GM21390 (cell line): ENCODE results near the gene RTL10.

Experiments
- ATAC-seq: cut with Tn5 transposase; IDR thresholded peaks from one replicate; pipeline ENCODE4 v1.9.1; 2021; ENCODE audit not compliant: unreplicated experiment

The RTL10 gene

DNA sequence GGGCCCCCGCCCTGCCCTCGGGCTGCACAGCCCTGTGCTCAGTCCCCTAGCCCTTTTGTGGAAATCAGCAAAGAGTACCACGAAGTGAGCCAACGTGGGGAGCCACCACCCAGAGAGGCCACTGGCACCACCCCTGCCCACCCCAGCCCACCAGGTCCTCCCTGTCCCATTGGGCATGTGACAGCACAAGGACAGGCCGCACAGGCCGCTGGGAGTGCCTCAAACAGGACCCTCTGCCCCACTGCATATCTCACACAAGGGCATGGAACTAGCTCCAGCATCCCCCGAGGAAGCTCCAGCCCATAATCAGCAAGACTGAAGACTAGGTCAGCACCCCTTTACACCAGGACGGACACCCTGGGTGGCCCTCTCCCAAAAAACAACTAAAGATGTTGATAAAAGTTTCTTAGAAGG is 29.7 kb downstream of the RTL10 start:
- no peak for ATAC-seq

DNA sequence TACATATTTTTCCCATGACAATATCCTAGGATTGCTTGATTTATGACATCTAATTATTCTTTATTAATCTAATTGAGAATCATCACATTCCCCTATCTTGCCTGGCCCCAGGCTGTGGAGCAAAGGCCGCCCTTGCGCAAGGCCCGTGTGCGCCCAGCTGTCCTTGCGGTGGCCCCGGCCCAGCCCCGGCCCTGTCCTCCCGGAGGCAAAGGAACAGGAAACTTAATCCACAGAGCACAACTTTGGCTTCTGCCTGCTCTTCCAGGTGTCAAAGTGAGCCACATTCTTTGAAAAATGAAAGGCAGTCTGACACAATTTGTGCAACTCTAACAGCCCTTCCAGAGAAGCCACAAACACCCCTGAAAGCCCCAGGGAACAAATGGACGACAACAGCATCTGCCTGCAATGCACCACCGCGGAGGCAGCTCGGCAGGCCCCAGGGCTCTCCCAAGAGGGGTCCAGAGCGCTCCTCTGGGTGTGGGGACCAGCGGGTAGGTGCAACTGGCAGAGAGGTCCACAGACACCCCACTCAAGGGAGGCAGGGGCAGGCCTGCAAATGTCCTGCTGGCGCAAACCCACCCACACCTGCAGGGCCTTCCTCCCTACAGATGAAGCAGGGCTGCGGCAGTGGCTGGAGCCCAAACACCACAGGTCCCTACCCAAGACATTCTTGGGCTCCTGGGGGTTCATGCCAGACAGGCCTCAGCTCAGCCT is 30.3 kb downstream of the RTL10 start:
- no peak for ATAC-seq

DNA sequence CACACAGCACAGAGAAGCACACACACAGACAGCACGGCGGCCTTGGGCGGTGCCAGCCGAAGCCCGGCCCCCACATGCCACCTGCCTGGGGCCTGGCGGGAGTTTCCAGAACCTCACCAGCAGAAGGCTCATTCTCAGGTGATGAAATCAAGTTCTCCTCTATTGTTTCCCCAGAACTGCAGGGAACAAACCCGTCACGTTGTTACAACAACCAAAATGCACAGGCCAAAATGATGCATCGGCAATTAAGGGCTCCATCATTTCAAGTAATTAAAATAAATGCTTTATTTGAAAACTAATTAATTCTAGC is 30.8 kb downstream of the RTL10 start:
- ATAC-seq: no peak

DNA sequence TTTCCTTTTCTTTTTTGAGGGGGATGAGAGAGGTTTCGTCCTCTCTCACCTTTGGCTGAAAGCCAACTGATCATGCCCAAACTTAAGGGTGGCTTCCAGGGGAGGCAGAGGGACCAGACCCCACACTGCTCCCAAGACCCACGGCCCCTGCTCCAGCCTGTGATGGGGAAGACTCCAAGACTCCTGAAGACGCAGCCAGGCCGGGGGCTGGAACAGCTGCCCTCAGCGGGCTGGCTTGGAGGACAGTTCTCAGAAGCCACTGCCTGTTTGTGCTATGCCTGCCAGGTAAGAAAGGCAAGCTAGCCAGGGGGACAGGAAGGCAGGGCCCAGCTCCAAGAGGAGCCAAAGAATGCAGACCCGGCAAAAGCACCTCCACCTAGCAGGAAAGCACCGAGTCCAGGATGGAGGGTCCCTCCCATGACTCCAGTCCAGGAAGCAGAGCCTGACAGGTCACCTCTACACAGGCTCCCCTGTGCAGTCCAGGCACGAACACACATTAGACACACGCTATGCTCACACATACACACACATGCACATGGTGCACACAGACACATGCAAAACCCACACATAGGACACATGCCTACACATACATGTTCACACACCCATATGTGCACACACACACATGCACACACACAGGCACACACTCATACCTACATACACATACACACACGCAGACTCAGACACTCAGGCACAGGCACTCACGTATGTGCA is 31.3 kb downstream of the RTL10 start:
- no peak for ATAC-seq

DNA sequence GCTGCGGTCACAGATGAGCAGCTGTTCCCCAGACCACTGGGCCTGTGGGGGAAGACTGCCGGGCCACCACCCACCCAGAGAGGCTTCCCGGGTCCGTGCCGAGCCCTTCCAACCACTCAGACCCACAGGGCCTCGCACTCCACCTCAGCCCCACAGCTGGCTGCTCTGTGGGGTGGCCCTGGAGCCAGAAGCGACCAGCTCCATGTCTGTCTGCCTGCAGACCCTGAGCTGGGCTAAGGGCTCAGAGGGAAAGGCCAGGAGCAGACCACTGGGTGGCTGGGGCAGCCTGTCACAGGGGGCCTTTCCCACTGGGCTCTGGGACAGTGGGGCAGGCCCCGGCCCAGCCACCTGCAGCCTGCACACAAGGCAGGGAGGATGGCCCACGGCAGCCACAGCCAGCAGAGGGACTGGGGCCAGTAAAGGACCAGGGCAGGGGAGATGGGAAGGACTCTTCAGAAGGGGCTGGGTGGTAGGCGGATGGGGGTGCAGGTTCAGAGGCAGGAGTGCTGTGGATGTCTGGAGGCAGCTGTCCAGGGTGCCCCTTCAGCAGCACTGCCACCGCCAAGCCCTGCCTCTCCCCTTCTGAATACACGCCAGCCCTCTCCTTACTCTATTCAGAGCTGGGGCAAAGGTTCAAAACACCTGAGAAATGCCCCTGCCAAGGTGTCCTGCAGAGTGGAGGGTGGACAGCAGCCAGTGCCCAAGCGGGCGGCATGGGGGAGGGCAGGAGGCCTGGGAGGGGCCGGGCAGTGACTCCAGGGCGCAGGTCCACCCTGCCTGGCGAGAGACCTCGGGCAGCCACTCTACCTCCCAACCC is 32.2 kb downstream of the RTL10 start:
- ATAC-seq: no peak

DNA sequence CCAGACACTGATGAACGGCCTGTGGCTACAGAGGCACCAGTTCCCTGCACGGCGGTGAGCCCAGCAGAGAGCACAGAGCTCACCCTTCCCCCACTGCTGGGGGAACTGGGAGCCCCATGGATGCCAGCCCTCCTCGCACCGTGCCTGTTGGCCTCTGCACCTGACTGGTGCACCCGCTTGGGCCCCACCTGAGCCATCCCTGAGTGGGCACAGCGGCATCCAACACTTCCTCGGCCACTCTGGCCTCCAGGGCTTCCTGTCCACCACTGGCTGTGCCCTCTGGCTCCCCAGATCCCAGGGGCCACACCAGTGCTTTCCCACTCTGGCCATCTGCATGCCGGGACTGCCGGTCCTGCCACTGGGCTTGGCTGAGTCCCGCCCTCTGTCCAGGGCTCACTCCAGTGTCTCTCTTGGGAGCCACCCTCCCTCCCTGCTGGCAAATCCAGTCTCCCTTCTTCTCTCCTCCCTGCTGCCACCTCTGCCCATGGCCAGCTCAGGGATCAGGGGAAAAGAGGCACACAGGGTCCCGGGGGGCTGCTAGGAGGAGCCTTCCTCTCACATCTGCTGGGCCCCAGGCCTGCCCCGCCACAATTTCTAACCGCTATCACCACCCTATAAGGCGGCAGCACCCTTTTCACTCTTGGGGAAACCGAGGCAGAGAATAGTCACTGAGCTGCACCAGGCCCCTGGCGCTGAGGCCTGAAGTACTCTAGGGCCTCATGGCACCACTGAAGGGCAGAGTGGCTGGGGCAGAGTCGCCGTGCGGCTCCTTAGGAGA is 33.0 kb downstream of the RTL10 start:
- no peak for ATAC-seq

DNA sequence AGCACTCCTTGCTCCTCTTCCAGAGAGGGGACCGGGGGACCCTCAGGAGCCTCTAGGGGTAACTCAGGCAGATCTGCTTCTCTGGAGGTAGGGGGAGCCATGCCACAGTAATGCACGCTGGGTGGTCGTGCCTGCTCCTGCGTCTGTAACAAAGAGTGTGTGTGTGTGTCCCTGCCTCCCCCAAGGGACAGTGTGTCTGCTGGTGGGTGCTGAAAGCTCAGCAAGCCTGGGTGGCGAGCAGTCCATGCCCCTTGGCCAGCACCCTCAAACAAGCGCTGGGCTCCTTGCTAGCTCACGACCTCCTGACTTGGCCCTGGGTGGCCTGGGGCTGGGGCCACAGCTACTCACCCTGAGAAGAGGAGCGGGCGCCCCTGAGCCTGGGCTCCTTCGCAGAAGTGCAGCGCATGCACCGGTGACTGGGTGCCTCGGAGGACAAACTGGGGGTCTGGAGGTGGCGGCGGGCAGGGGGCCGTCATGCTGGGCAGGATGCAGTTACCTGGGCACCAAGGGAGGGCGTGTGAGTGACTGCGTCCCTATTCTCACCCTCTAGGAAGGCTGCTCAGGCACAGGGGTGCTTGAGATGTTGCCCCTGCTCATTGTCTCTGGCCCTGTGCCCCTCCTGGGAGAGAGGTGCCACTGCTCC is 33.7 kb downstream of the RTL10 start:
- no peak for ATAC-seq

DNA sequence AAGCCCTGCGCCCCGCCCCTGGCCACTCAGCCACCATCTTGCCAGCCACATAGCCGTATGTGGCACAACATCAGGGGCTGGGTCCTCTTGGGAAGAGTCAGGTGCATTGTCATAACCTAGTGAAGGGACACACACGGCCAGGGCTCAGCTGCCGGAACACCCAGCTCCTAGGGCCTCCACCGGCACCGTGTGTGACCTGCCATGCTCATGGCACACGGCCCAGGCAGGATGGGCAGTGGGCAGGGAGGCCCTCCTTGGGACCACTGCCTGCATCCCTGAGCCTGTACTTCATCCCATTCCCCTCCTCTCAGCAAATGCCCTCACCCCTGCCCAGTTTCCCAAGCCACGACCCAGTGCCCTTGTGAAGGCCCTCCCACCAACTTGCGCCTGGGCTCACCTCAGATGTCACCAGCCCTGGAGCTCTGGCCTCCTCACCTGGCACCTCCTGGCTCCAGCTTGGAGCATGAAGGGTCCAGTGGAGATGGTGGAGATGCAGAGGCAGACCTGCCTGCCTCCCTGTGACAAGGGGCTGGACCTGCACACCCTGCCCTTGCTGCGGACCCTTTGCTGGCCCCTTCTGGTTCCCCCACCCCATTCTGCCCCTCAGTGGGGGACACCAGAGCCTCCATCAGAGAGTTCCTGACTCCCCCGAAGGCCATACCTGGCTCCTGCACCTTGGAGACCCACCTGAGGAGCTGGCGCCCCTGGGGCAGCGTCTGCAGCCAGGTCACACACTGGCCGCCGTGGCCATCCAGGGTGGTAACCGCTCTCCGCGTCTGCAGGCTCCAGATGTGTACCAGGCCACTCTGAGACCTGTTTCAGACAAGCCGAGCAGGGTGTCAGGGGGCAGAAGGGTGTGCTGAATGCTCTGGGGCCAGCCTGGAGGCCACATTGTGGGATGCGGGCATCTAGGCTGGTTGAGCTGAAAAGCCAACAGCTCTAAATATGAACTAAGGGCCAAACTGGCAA is 34.5 kb downstream of the RTL10 start:
- ATAC-seq: no peak

DNA sequence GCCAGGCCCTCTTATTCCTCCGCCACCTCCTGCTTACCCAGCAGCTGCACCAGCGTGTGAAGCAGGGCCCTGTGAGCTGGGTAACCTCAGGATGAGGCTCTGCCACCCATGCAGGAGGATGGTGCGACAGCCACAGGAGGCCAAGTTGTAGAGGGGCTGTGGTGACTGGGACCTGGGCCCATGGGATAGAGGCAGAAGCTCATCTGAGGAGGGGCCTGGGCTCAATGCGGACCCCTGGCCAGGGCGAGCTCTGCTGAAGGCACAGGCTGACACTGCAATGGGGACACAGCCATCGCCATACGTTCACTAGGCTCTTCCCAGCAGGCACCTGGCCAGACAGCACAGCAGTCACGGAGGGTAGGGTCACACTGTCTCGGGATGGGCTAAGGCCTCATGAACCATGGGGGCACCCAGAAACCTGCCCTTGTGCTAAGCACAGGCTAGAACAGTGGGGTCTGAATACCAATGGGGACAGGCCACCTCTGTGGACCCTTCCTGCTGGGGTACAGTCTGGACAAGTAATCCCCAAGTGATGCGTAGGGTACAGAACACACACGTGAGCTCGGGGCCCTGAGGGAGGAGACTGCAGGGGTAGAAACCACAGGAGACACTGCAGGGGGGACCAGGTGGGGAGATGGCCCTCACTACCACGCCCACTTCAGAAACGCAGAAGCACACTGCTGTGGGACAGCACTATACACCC is 35.3 kb downstream of the RTL10 start:
- no peak for ATAC-seq

DNA sequence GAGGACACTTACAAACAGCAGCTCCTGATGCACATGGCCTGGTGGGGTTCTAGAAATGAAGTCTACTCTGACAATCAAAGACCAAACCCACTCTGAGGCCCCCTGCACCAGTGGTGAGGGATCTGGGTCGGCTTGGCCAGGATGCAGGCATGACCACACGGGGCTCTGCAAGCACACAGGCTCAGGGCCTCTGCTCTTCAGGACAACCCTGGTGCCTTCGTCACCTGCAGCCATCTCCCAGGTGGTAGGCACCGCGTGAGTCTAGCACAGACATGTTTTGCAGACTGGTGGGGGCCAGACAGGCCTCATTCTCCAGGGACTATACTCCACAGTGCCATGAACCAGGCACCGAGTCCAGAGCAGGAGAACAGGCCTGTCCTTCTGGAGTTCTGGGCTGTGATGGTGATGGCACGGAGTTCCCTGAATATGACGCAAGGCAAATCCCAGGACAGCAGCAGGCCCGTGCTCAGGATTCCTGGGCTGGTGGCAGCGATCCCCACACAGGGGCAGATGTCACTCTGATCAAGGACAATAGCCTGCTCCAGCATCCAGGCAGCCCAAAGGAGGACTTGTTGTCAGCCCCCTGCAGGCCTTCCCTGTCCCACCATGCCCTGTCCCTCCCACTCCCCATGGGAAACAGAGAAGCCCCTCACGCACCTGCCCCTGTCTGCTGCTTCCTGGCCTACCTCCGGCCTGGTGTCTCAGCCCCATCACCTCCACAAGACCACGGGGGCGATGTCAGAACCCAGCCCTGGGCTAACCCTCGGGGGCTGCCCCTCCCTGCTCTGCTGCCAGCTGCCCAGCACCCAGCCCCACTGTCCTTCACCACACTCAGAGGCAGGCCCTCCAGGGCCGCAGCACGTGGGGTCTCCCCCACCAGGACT is 36.1 kb downstream of the RTL10 start:
- no peak for ATAC-seq

DNA sequence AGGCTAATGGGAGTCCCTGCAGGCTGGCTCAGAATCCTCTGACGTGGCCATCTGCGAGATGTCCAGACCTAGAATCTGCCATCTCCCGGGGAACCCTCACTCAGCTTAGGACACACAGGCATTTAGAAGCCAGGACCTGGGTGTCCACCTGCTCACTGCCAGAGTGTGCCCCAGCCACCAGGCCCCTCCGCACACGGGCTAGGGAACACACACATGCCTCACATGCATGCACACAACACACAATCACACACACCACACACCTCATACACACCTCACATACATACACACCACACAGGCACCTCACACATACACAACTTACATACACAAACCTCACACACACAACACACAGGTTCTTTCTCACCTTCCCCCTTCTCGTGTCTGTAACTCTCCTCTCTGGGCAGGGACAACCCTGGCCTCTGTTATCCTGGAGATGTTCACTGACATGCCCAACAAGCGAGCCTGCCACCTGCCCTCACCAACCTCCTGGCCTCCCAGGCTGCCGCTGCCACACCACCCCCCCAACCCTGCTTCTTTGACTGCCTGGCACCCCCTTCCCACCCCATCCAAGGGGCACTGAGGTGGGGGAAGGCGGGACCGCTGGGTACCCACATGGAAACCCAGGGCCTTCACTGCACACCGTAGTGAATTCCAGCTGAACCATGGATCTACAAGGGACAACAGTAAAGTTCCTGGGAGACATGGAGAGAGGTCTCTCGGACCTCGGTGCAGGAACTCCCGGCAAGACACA is 38.1 kb downstream of the RTL10 start:
- no peak for ATAC-seq

DNA sequence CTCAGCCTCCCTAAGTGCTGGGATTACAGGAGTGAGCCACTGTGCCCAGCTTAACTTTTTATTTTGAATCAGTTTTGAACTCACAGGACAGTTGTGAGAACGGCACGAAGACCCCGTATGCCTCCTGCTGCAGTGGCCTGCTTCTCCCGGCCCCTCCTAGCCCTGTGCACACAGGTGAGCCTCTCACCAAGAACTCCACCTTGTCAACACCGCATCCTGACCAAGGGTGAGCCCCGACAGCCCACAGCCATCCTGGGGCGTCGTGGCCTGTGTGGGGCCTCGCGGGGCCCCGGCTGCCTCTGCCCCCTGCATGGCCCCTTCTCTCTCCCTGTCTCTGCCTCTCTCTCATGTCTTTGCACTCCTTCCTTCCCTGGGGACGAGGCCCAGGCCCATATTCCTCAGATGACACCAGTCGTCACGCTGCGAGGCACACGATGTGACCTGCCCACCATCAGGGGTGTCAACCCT is 38.8 kb downstream of the RTL10 start:
- ATAC-seq: no peak

DNA sequence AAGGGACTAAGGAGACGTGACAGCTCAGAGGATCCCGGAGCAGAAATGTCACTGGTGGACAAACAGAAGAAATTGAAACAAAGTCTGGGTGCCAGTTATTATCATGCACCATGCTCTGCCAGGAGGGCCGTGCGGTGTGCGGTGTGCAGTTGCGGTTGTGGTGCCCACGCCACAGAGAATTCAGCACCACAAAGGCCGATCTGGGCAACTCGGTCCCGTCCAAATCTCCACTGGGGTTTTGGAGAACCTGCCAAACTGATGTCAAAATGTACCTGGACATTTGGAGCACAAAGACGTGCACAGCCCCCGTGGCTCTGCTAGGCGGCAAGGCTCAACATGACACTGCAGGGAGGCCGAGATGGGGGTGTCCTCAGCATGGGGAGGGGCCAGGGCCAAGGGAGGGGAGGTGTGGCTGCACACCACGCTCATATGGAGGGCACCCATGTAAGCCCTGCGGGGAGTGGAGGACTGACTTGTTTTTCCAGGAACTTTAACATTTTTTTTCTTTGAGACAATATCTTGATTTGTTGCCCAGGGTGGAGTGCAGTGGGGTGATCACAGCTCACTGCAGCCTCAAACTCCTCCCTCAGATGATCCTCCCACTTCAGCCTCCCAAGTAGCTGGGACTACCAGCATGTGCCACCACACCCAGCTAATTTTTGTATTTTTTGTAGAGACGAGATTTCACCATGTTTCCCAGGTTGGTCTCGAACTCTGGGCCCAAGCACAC is 39.4 kb downstream of the RTL10 start:
- ATAC-seq: no peak

DNA sequence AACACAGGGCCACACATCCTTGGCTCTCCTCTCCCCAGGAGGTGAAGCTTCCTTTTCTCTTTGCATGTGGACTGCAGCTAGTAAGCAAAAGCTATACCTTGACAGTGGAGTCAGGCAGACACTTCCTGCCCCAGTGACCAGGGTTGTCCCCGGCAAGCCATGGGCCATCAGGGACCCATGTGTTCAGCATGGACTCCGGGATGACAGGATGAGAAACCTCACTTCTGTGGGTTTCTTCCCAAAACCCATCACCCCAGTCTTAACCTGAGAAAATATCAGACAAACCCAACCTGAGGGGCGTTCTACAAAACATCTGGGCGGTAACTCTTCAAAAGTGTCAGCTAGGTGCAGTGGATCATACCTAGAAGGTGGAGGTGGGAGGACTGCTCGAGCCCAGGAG is 40.2 kb downstream of the RTL10 start:
- no peak for ATAC-seq

DNA sequence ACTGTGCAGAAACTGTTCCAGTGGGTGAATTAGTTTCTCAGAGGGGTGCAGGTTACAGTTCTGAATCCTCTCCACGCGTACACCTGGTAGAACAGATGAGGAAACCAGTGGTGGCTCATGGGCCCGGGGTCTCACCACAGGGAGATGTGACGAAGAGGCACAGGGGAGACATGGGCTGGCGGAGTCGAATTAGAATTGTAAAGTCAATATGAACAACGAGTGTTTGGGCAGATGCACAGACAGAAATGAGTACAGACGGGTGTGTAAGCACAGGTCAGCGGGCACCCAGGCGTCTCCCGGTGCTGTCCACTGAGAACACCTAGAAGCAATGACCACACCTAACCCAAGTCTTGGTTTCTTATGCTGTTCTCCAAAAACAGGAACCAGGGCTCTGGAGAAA is 41.8 kb downstream of the RTL10 start:
- no peak for ATAC-seq
